ENCODE measurements around the gene TTN. TPM values are rescaled to one million over a fixed set of nuclear protein-coding genes. Genes with fewer than 3 reads are reported as not detected.

Gene TTN
- total RNA-seq, 1 experiment from 2014 or later = 0.05 TPM

DNA sequence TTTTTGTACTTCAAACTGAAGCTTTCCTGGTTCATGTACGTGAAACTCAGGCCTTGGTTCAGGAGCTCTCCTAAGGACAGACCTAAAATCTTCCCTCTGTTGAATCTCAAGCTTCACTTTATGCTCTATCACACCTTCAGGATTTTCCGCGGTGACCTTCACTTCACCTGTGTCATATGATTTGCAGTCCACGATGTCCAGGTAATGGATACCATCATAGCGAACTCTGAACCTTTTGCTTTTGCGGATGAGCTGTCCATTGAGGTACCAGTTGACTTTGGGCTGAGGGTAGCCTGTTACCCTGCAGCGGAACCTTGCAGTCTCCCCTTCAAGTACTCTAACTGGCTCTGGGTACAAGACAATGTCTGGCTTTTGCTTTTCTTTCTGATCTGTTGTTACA, 31.2 kb downstream of the TTN start:
- Histone ChIP-seq H3K79me2 (ENCODE audit: insufficient read depth, low read length) (no peaks in the 10 kb centered on the region), H3K4me2 (ENCODE audit: low read length) (no peak overlapping the region), H3K9ac (ENCODE audit: low read length) (no peak overlapping the region), H4K20me1 (ENCODE audit: insufficient read depth) (no peaks in the 10 kb centered on the region; the same call in 1 of the 2 replicates), H3K36me3 (ENCODE audit: control insufficient read depth in 1 of 2, insufficient read depth in 2 of 2, low read length in 2 of 2) (no peaks in the 10 kb centered on the region), H3K27me3 (ENCODE audit: insufficient read depth, low read length) (no peaks in the 10 kb centered on the region), H3K4me1 (ENCODE audit: control insufficient read depth in 1 of 2, insufficient read depth in 2 of 2, low read length in 2 of 2) (no peaks in the 10 kb centered on the region), H3K9me3 (ENCODE audit: control insufficient read depth in 1 of 2, insufficient read depth in 1 of 2, low read depth in 1 of 2, low read length in 2 of 2) (no peaks in the 10 kb centered on the region), H3K27ac (ENCODE audit: low read depth, low read length) (no peak overlapping the region), H2AFZ (ENCODE audit: low read depth, low read length, poor library complexity, severe bottlenecking) (no peak overlapping the region), H3K4me3 (replicated peaks in 1 of 2; ENCODE audit: low read depth in 1 of 2, low read length in 2 of 2) (no peak overlapping the region), H3K9me2 (ENCODE audit: insufficient read depth) (no peaks in the 10 kb centered on the region)
- no peak for TF ChIP-seq ZBTB33 (IDR thresholded peaks at IDR 0.05; ENCODE audit: extremely low read depth, insufficient replicate concordance, low read length)
- TF ChIP-seq ZFX (IDR thresholded peaks at IDR 0.05) = no peak
- no peak for TF ChIP-seq TCF7L2 (IDR thresholded peaks at IDR 0.05; ENCODE audit: borderline replicate concordance, extremely low read depth, insufficient read depth, insufficient read length)
- no peak for TF ChIP-seq YY1 (IDR thresholded peaks at IDR 0.05; ENCODE audit: extremely low read depth, insufficient replicate concordance, low read depth, low read length)
- no peak for TF ChIP-seq POLR2AphosphoS5 (IDR thresholded peaks at IDR 0.05; ENCODE audit: low read depth, low read length)
- no peak for TF ChIP-seq REST (IDR thresholded peaks at IDR 0.05; ENCODE audit: low read depth)
- TF ChIP-seq SRF (IDR thresholded peaks at IDR 0.05; ENCODE audit: low read depth) = no peak
- no peak for TF ChIP-seq EGR1 (IDR thresholded peaks at IDR 0.05; ENCODE audit: low read depth)
- no peak for TF ChIP-seq RAD21 (IDR thresholded peaks at IDR 0.05; ENCODE audit: low read depth)
- no peak for TF ChIP-seq CBX3 (IDR thresholded peaks at IDR 0.05; ENCODE audit: low read depth)
- no peak for TF ChIP-seq EZH2 (IDR thresholded peaks at IDR 0.05)
- no peak for TF ChIP-seq CEBPB (IDR thresholded peaks at IDR 0.05; ENCODE audit: low read depth)
- no peak for TF ChIP-seq ZNF274 (IDR thresholded peaks at IDR 0.05; ENCODE audit: low read depth, low read length)
- ATAC-seq (no peak), DNase-seq (ENCODE audit: low read depth, low spot score) (no peak)
- ChIA-PET RAD21 (ENCODE audit: low non-redundant PET in 1 of 2, low total read pairs in 2 of 2, uncharacterized antibody in 2 of 2, unreplicated experiment in 2 of 2) (no interaction called here), CTCF (interaction anchor here (1.5 kb wide), 1 partner anchor 14 kb away, joined by 4 read pairs; no protein-coding TSS in a partner anchor), POLR2A (no interaction called here)
- intact Hi-C loops (cut with micrococcal nuclease) = no loop called here
- BruUV-seq (replicated peaks) = no TSS peak

Measured in HCT116 (cell line).